Omental fat pad (tissue), 4 donors: ENCODE results near the gene HCK. TPM values are rescaled to one million over a fixed set of nuclear protein-coding genes. Genes with fewer than 3 reads are reported as not detected.

ENCODE experiments used
- ATAC-seq: fragments of 150-250 bp; one replicate; pipeline ENCODE4 v1.9.1; 2016; ENCODE audit warnings: mild to moderate bottlenecking, moderate library complexity; ENCODE audit not compliant: low FRiP score
- DNase-seq: peaks from one replicate; pipeline ENCODE4 v3.0.0-alpha.2; 2019; ENCODE audit warnings: low spot score
- CTCF ChIP-seq, 3 donors: fragments of 450-650 bp; IDR thresholded peaks; one replicate each; pipeline ENCODE4 v1.5.1; 2016 to 2017; ENCODE audit warnings: antibody characterized with exemption in 3 of 3, mild to moderate bottlenecking in 3 of 3, moderate library complexity in 2 of 3
- small RNA-seq: library from RNA; depleted of rRNA; stranded (forward); fragments of <200 nt; gene quantifications from one replicate; pipeline ENCODE3, GENCODE V24; 2016
- total RNA-seq, 4 donors: library from RNA; depleted of rRNA; stranded (reverse); fragments of >200 nt; gene quantifications; one replicate each; pipeline ENCODE4 v1.1.0, GENCODE V29; 2016

HCK gene
- total RNA-seq, 4 donors from 2014 or later: 22.4 to 68.6 (median 39.2) TPM

GRCh38 chr20:32144898-32145662 is 93.0 kb downstream of the HCK start:
- TF ChIP-seq CTCF (IDR thresholded peaks at IDR 0.05): no peak
- DNase-seq (no peak), ATAC-seq (no peak)

- no peak for ATAC-seq
- TF ChIP-seq CTCF (IDR thresholded peaks at IDR 0.05): no peak
- DNase-seq: no peak
These were observed 97.6 kb downstream of the HCK start for GRCh38 chr20:32149566-32150170.

GRCh38 chr20:32150291-32150848 is 98.3 kb downstream of the HCK start:
- no peak for ATAC-seq
- no peak for TF ChIP-seq CTCF (IDR thresholded peaks at IDR 0.05)
- DNase-seq: no peak

Small RNA genes within 50 kb of the gene (small RNA-seq; reads per million reads assigned to genes)
- gene RNA5SP481 (not detected), gene RNA5SP482 (not detected)

Other genes with a start within 250 kb of the HCK start
- gene MYLK2, start 232.9 kb upstream of the HCK start, total RNA-seq: under 1 TPM in 1 of 4 donors, not detected in 3; 0.12 TPM
- 1 to 10 TPM in 1 of 4 donors, under 1 TPM in 2, not detected in 1; 0.48 to 1.3 (median 0.63) TPM for gene FOXS1, start 206.6 kb upstream of the HCK start, total RNA-seq
- 1 to 10 TPM in 1 of 4 donors, under 1 TPM in 2, not detected in 1; 0.84 to 3.7 (median 0.96) TPM for gene DUSP15, start 181.7 kb upstream of the HCK start, total RNA-seq
- gene TTLL9, start 181.6 kb upstream of the HCK start, total RNA-seq: 1 to 10 TPM in 1 of 4 donors, under 1 TPM in 3; 0.24 to 1.4 (median 0.28) TPM
- 1 to 10 TPM; 6.7 to 9.2 (median 7.4) TPM for gene PDRG1, start 100.2 kb upstream of the HCK start, total RNA-seq
- gene XKR7, start 84.1 kb upstream of the HCK start, total RNA-seq: not detected
- 10 to 100 TPM in 1 of 4 donors, 1 to 10 TPM in 3; 2.4 to 41.6 (median 6.7) TPM for gene CCM2L, start 41.8 kb upstream of the HCK start, total RNA-seq
- 10 to 100 TPM; 23.3 to 32.3 (median 31.5) TPM for gene TM9SF4, start 57.5 kb downstream of the HCK start, total RNA-seq
- gene PLAGL2, start 155.5 kb downstream of the HCK start, total RNA-seq: 10 to 100 TPM in 2 of 4 donors, 1 to 10 TPM in 2; 4.1 to 12.5 (median 8.1) TPM
- 10 to 100 TPM; 23.1 to 38.0 (median 27.8) TPM for gene POFUT1, start 155.6 kb downstream of the HCK start, total RNA-seq
- 10 to 100 TPM; 19.9 to 25.4 (median 22.7) TPM for gene KIF3B, start 225.4 kb downstream of the HCK start, total RNA-seq